ENCODE measurements around the gene TRIM44.
"Not testable (repeated sequence)": the region's sequence is repeated elsewhere in the genome, so short reads cannot be mapped to it uniquely, and the experiment has no call there.

The TRIM44 gene

DNA sequence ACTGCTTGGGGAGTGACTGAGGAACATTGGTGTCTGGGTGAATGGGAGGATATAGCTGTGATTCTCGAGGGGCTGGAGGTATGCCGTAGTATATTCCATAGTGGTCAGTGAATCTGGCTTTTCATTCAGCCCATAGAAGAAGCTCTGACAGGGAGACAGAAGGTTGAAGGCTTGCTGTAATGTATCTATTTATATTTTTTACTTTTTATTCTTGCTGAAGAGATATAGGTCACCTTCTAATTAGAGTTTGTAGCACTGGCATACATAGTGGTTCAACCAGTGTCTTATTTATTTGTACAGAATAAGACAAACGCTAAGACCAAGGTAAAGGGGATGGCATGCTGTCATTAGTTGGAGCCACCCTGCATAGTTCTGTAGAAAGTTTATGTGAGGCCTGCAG is 10.0 kb downstream of the TRIM44 start:
- no peak for DNase-seq (ENCODE audit: low spot score)

DNA sequence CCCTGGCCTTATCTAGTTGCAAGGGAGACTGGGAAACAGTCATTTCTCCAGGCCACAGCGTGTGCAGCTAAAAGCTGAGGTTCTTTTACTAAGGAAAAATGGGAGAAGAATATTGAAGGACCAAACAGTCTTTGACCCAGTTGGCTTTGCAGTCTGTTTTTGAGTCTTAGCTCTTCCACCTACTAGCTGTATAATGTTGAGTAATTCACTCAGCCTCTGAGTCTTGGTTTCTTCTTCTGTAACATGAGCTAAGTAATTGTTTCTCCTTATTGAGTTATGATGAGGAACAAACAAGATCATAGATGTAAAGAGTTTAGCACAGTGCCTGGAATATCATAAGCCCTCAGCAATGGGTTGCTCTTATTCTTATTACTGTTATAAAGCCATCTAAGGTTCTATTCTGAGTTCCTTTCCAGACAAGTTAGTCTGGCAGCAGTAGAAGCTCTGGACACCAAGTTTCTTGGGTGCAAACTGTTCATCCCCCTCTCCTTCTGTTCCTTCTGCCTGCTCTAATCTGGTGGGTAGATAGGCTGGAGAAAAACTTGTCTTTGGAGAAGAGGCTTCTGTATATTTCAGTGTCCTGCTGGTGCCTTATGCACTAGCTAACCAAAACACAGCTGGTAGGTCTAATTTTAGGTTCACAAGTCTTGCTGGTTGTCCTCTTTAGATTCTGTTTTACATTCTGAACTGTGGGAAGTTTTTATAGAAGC is 13.5 kb downstream of the TRIM44 start:
- no peak for DNase-seq (ENCODE audit: low spot score)

DNA sequence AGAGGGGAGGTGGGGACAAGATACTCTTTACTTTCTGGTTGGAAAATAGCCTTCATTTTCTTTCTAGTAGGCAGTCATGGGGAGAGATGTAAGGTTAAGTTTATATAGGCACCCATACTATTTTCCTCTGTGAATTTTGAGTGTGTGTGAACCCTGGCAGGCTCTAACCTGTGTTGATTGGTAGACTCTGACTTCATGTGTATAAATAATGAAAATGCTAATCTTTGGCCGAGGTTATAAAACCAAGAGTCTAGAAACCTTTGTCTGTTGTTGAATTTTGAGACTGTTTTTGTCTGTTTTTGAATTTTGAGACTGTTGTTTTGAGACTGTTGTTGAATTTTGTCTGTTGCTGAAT is 14.0 kb downstream of the TRIM44 start:
- DNase-seq (ENCODE audit: low spot score) = no peak

DNA sequence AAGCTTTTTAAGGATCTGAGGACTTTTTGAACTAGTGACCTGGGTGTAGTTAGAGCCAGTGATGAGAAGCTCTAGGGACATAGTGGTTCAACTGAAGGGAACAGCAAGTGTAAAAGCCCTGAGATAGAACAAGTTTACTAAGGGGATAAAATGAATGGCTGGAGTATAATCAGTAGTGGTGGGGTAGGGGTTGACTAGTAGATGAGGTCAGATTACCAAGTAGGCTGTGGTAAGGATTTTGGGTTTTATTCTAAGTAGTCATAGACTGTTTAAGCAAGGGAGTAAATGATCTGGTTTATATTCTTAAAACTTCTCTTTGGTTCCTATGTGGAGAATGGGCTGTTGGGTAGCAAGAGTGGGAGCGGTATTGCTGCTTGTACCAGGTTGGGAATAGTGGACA is 15.3 kb downstream of the TRIM44 start:
- DNase-seq (ENCODE audit: low spot score) = no peak

DNA sequence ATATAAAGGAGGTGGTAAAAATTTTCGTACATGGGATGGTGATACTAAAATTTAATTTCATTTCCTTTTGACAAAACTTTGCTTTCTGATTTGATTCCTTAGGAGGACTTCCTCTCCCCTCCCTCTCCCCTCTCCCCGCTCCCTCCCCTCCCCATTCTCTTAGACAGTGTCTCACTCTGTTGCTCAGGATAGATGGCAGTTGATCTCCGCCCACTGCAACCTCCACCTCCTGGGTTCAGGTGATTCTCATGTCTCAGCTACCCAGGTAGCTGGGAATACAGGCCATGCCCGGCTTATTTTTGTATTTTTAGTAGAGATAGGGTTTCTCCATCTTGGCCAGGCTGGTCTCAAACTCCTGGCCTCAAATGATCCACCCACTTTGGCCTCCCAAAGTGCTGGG is 15.9 kb downstream of the TRIM44 start:
- DNase-seq (ENCODE audit: low spot score) = no peak

DNA sequence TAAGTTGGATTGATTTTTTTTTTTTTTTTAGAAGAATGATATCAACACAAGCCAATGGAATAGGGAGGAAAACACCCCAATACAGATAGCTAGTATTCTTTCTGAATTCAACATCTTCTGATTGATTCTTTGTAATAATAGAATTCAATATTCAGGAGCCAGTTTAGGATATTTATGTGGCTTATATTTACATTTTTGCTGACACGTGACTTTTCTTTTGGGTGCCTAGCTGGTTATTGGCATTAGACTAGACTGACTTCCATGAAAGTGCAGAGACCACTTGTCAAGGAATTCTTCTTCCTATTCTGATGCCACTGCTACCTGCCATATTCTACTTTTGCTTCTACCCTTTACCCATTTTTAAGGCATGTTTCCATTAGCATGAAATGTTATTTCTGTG is 16.4 kb downstream of the TRIM44 start:
- no peak for DNase-seq (ENCODE audit: low spot score)

DNA sequence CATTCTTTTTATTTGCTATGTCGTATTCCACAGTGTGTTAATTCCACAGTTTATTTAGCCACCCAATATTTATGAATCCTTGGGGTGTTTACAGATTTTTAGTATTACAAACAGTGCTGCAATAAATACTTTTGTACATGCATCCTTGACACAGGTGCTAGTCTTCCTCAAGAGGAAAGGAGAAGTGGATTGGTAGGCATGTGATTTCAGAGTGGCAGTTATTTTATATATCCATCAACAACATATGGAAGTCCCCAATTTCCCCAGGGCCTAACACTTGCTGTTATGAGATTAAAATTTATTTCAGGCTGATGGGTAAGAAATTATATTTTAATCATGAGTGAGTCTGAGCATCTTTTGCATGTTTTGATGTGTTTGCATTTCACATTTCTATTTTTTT is 17.9 kb downstream of the TRIM44 start:
- no peak for DNase-seq (ENCODE audit: low spot score)

DNA sequence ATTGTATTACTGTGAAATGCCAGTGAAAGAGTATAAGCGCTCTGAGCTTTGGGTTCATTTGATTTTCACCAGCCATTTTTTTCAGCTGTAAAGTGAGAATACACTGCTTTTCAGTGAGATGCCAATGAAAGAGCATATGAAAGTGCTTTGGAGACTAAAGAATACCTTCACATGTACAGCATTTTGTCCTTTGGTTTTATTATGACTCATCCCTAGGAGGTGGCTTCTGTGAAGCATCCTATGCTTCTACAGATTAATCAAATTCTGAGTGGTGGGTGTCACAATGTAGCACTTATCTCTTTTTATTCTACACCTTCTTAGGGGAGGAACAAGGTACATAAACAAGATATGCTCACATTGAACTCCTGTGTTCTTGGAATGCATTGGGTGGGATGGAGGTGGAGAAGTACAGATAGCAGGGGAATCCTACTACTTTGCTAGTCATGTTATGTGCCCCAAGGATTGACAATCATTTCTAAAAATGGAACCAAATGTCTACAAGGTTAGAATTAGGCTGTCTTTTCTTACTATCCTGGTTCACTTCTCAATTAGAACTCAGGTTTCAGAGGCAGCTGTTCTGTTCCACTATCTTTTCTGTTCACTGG is 18.7 kb downstream of the TRIM44 start:
- DNase-seq (ENCODE audit: low spot score) = no peak

DNA sequence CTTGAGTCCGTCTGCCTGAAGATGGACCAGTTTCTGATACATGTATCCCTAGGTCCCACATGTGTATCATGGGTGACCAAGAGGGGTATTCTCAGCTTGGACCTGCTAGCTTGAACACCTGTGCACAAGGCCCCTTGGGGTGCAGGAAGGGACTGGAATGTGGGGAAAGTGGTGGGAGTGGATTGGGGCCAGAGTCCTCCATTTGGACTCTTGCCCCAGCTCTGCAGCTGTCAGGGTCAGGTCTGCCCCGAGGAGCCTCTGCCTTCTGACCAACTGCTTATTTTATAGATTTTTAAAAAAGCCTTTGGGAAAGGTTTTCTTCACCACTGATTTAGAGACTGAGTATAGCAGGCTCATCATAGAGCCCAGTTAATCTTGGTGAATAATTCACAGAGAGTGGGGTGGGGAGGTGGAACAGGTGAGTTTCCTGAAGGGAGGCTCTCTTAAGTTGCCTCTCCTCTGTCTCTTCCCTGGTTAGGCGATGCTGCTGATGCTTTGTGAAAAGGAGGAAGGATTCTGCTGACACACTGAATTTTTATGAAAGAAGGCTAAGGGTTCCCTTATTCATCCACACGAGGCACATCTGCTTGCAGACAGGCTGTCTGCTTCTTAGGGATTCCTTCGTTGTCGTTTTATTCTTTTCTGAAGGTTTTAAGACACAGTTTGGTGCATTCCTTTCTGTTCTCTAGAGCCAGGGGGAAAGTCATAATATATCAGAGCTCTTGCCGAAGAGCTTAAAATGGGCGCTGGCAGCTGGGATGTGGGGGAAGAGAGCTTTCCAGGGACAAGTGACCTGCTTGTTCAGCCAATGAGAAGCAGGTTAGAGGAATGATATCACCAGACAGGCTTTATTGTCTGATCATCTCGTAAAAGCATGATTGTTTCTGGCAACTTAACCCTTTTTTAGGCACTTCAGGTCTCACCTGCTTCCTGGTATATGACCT is 19.9 kb downstream of the TRIM44 start:
- DNase-seq (ENCODE audit: low spot score) = no peak

DNA sequence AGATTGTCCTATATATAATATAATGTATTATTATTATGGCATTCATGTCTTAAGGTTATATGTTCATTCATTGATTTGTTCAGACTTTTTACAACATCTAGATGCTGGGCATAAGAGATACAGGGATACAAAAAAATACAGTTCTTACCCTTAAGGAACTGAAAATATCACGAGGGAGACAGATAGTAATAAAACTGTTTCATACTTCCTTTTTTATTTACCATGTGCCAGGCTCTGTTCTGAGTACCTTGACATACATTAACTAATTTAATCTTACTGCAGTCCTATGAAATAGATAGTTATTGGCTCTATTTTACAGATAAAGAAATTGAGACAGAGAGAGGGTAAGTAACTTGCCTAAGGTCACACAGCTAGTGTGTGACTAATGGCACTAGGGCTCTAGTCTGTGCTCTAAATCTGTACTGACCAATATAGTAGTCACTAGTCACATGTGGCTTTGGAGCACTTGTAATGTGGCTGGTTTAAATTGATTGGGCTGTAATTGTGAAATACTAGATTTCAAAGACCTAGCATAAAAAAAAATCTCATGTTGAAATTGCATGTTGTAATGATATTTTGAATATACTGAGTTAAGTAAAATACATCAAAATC is 21.3 kb downstream of the TRIM44 start:
- no peak for DNase-seq (ENCODE audit: low spot score)

DNA sequence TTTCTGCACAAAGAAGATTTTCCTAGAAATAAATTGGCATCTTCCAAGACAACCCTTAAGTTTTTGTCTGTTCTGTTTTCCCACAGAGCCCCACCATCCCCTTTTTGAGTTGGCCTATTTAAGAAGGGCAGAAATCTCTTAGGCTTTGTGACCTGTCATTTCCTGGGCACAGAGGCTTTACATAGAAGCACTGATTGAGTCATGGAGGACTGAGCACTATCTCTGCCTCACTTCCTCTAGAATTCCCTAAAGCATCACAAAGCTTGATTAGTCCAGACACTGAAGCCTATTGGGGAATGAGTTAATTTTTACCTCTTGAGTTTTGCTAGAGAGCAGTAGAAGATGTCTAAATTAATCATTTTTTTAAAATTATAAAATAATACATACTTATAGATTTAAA is 25.4 kb downstream of the TRIM44 start:
- DNase-seq (ENCODE audit: low spot score) = no peak

DNA sequence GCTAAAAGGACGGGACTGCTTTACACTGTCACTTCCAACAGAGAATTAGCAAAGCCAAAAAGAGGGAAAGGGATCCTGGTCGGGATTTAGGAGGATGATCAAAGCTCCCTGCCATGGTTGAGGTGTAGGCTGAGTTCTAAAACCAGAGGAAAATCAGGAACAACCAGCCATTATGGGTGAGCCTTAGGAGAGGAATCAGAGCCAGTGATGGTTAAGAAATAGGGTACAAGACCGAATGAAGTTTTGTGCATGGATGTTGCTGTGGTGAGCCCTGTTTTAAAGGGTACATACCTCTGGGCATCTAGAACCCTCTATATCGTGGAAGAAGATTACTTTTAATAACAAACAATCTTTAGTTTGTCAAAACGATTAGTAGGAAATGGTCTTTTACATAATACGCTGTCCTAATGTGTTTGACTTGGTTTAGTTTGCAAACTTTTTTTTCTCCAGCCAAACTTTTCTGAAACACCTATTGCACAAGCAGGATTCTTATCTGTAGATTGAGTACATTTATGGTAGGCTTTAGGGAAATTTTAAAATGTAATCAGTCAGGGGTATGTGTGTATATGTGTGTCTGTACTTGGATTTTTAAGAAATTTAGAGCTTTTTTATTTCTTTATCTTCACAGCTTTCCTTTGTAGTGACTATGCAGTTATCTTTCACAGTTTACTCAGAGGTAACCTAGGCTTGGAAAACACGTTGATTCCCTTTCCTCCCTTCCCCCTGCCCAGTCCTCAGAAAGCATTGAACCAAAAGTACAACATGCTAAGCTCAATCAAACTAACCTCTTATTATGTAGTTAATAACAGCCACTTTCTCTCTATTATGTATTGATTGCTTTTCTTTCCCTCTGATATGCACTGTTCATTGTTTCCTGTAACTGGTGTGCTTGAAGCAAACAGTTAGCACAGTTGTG is 26.8 kb downstream of the TRIM44 start:
- no peak for DNase-seq (ENCODE audit: low spot score)

DNA sequence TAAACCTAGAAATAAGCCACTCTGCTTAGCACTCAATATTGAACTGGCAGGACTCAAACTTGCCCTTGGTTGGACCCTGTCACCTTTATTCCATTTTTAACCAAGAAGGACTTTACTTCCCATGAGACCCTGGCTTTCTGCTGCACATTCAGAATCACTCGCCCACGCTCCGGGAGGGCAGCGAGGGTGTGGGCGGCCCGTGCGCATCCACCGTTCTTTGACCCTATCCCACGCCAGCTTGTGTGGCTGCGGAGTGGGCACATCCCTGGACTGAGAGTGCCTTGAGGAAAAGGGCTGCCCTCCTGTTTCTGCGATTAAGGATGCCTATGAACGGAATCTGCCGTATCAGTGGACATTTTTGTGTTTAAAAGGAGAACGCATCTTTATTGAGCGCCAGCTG is 39.6 kb downstream of the TRIM44 start:
- DNase-seq (ENCODE audit: low spot score) = no peak

DNA sequence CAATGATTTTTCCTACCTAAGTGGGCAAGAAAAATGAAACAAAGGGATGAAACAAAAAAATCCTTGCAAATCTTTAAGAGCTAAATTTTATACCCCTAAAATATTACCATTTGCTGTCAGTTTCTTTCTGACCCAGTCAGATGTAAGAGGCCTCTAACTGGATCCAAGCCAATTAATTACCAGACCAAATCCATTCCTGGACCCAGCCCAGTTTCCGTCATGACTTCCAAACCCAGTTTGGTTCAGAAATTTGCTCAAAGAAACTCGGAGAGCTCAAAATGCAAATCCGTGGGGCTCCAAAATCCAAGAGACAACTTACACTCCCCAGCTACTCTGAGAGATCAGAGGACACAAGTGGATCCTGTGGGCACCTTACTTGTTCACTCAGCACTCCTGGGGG is 46.8 kb downstream of the TRIM44 start:
- no peak for DNase-seq (ENCODE audit: low spot score)

DNA sequence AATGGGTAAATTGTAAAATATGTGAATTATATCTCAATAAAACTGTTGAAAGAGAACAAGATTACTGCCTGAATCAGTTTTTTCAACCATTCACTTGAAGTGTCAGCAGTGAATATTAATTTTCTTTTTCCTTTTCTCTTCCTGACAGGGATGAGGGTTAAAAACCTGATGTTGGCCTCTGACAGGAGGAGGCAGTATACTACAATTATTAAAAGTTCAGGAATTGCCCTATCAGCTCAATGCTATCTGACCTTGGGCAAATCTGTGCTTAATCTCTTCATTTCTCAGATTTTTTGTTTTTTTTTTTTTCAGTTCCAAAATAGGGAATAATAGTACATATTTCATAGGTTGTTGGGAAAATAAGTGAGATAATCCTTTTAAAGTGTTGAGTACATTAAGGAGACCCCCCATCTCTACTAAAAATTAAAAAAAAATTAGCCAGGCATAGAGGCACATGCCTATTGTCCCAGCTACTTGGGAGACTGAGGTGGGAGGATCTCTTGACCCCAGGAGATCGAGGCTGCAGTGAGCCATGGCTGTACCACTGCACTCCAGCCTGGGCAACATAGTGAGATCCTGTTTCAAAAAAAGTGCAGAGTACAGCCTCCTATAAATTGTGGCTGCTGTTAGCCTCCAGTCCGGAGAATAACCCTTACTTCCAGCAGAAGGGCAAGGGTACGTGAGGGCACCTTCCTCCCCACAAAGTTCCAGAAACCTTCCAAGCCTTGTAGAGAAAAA is 48.8 kb downstream of the TRIM44 start:
- no peak for DNase-seq (ENCODE audit: low spot score)

DNA sequence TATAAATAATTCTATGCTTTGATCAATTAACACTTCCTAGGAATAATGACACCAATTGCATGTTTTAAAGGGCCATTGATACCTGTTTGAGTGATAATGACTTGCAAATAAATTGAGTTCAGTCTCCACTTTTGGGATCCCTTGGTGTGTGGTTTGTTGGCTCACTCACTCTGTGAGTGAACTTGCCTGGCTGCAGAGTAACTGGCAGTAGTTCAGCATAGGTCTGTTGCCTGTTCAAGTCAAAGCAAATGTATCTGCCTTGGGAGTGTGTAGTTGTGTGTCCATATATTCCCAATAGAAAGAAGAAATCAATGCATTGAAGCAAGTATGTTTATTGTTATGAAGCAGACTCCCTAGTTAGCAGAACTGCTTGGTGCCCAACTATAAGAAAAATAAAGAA is 49.3 kb downstream of the TRIM44 start:
- no peak for DNase-seq (ENCODE audit: low spot score)

DNA sequence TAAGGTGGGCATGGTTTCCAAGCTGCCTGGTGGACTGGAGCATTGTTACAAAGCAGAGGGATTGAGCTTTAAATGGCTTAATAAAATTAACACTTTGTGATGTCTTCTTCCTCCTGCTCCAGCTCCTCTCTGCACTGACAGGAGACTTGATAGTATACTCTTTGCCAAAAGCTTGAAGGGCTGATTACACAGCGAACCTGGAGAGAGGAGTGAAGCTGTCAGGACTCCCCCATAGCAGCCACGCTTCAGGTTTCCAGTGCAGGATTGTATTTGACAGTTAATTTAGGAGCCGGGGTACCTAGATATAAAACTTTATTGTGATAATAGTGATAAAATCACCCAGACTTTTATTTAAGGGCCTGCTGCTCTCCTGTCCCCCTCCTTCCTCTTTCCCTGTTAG is 50.0 kb downstream of the TRIM44 start:
- DNase-seq (ENCODE audit: low spot score) = no peak

DNA sequence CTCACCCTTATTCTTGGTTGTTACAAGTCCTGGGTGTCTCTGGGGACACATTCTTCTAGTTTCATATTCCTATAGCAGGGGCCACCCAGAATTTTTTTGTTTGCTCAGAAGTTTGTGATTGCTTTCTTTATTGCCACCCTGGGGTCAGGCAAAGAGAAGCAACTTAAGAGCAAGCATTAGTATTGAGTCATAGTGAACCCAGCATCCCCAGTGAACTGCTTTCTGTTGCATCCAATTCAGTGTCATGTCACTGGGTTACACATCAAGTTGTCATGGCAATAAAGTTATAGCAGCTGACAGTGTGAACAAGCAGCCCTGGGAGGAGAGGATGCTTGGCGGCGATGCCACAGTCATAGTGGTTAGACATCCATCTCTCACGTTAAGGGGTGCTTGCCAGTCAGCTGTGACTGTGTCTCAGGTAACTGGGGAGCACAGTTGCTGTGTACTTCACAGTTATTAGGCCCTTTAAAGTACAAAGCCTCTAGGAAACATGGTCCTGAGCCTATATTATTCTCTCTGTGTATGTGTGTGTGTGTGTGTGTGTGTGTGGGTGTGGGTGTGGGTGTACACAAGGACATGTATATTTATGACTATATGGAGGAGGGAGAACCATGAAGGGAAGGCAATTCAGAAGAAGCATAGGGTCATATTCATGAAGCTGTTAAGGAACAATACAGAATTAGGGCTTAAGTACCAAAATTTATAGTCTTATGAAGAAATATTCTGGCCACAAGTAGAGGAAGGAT is 52.5 kb downstream of the TRIM44 start:
- peak; percentile 45 for DNase-seq (ENCODE audit: low spot score)

DNA sequence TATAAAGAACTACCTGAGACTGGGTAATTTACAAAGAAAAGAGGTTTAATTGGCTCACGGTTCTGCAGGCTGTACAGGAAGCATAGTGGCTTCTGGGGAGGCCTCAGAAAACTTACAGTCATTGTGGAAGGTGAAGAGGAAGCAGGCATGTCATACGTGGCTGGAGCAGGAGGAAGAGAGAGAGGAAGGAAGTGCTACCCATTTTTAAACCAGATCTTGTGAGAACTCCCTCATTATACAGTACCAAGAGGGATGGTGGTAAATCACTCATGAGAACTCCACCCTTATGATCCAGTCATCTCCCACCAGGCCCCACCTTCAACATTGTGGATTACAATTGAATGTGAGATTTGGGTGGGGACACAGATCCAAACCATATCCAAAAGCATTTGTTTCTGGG is 53.1 kb downstream of the TRIM44 start:
- DNase-seq (ENCODE audit: low spot score) = not testable (repeated sequence)

DNA sequence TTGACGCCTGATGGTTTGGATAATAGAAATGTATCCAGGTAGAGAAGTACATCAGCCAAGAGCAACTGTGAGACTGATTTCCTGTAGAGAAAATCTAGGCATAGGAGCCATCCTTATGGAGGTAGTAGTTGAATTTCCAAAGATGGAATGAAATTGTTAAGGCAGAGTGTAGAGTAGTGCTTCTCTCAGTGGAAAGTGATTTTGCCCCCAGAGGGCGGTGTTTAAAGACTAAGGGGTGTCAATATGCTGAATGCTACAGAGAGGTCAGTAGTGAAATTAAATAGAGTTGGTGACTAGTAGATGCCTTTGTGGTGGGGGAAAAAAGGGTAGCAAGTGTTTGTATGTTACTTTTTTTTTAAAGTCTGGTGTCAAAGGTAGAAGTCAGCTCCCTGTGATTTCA is 54.5 kb downstream of the TRIM44 start:
- no peak for DNase-seq (ENCODE audit: low spot score)
